SH-SY5Y (cell line): ENCODE data around the gene CAMP.

Experiments
- GATA2 ChIP-seq: IDR thresholded peaks from 2 replicates; pipeline ENCODE4 v1.6.1; 2011; ENCODE audit warnings: mild to moderate bottlenecking, low read depth, low read length
- GATA3 ChIP-seq: IDR thresholded peaks from 2 replicates; pipeline ENCODE4 v1.6.1; 2011; ENCODE audit warnings: low read depth, mild to moderate bottlenecking, low read length, moderate library complexity

DNA sequence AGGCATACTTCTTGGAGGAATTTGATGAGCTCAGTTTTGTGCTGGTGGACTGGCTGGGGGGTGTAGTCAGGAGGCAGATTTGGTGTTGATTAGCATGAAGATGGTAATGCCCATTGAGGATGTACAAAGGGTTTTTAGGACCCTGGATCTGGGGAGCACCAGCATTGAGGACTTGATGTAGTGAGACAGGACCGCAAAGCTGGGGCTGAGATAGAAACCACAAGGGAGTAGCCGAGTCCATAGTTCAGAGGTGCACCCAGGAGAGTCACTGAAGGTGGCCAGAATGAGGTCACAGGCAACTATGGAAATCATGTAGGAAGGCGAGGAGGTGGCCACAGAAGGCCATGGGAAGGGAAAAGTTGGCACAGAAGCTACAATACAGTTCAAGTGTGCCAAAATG lies 32.4 kb upstream of the CAMP start:
- TF ChIP-seq GATA2 (no peak), GATA3 (no peak)
